DMS 273 (cell line): ENCODE data around the gene P3H1.

ENCODE experiments used
- DNase-seq: peaks from one replicate; lab custom pipeline; 2025; ENCODE audit not compliant: unreplicated experiment; lab: John Stamatoyannopoulos, UW

Gene P3H1

DNA sequence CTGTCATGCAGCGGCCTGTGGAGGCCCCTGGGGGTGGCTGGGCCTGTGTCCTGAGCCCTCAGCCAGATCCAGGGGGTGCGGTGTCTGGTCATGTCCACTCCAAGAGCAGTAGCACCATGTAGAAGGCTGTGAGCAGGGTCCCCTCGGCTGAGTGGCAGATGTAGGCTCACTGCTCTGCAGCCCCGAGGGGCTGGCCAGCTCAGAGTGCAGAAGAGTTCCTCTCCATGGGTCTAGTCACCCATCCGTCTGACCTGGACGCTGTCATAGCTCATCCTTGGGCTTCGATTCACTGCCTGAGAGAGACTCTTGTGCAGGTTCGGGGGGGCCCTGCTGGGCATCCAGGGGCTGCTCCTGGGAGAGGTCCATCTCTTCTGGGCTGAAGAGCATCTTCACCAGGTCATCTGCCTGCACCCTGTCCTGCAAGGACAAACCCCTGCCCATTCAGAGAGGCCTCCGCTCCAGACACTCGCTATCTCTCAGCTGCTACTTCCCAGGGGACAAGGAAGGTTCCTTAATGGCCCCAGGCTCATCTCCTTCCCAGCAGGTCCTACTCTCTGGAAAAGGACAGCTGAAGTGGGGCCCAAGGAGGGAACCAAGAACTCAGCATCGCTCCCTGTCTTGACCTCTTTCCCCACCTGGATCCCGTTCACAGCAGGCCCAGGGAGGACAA lies 20.3 kb downstream of the P3H1 start:
- DNase-seq, result no peak

DNA sequence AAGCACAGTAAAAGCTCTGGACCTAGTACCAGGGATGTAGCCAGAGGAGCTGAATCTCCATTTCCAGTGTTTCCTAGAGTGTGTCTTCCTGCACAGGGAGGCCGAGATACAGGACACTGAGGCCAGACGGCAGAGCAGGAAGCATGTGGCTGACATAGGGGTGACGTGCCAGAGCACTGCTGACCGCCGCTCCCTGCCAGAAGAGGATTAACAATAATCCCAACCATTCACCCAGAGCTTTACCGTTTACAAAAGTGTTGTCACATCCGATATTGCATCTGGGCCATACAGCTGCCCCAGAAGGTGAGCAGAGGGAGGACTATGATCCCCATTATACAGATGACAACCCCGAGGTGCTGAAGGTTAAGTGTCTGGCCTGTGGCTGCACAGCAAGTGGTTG lies 21.0 kb downstream of the P3H1 start:
- no peak for DNase-seq

- no peak for DNase-seq
These were observed 22.7 kb downstream of the P3H1 start for GRCh38 chr1:42744148-42744413.

GRCh38 chr1:42743317-42744147 lies 23.3 kb downstream of the P3H1 start:
- DNase-seq, result peak; percentile 49

GRCh38 chr1:42742617-42743316 lies 24.1 kb downstream of the P3H1 start:
- DNase-seq, result no peak

GRCh38 chr1:42742141-42742540 lies 24.7 kb downstream of the P3H1 start:
- DNase-seq, result no peak

DNA sequence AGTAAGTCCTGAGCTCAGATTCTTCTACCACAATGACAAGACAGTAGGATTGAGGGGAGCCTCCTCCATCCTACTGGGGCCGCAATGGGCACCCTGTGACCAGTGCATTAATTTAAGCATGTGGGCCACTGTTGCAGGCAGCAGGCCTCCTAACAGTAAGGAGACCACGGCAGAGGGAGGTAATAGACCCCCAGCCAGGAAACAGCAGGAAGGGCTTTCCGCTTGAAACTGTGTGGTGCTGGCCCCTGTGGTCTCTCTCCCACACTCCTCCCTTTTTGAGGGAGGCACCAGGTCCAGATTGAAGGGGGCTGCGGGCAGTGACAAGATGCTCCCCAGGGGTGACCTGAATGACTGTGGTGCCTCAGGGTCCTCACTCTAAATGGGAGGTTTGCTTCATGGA lies 25.1 kb downstream of the P3H1 start:
- no peak for DNase-seq

DNA sequence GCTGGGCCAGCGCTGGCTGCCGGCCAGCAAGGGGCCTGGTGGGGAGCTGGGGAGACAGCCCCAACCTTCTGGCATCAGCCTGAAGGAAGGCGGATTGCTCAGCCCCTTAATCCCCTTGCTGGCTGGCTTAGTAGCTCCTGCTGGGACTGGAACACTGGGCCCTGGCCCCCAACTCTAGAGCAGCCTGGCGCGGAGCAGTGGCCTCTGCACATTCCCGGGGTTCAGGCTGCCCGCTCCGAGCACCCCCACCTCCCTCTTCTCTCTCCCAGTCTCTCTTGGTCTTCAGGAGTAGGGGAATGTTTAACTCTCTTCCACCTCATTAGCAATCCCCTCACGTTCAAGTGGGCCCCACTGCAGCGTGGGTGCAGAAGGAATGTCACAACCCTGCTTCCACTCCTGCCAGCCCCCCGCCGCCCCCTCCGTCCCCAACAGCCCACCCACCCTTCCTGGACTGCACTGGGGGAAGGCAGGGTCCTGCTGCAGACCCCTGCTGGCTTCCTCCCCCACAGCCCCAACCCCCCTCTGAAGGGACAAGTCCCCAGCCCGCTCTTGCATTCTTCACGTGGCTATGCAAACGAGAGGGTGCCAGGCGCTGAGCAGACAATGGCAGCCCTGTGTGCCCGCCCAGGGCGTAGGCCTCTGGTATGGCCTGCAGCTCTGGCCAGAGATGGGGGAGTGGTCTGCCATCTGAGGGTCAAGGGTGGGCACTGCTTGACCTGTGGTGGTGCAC lies 25.8 kb downstream of the P3H1 start:
- no peak for DNase-seq

GRCh38 chr1:42739753-42740700 lies 26.8 kb downstream of the P3H1 start, which contains the start of gene CLDN19:
Gene CLDN19, minus strand, starts transcription at chr1:42740236. Its CDS starts 173 bp downstream, at chr1:42740063.
- no peak for DNase-seq

GRCh38 chr1:42738678-42739226 lies 28.1 kb downstream of the P3H1 start:
- DNase-seq, result no peak

DNA sequence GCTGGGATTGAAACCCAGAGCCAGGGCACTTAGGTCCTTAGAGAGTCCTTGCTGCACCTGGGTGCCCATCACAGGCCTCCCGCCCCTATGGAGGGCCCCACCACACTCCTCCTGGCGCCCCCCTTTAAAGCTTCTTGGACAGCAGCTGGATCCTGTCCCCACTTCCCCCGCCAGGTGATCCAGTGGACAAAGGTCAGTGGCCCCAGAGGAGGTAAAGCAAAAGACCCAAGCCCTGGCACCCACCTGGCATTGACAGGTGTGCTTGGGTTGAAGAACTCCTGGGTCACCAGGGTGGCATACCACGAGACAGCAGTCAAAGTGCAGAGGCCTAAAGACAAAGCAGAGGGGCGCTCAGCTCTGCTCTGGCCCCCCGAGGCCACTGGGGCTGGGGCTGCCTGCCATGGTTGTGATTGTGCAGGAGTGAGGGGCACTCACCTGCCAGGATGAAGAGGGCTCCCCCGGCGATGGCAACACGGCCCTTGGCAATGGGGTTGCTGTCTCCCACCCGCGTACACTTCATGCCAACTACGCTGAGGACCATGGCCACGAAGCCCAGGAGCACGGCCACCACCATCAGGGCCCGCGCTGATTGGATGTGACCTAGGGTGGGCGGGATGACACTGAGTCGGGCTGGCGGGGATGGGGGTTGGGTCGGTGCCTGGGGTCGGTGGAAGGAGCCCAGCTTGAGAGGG lies 28.7 kb downstream of the P3H1 start:
- no peak for DNase-seq

DNA sequence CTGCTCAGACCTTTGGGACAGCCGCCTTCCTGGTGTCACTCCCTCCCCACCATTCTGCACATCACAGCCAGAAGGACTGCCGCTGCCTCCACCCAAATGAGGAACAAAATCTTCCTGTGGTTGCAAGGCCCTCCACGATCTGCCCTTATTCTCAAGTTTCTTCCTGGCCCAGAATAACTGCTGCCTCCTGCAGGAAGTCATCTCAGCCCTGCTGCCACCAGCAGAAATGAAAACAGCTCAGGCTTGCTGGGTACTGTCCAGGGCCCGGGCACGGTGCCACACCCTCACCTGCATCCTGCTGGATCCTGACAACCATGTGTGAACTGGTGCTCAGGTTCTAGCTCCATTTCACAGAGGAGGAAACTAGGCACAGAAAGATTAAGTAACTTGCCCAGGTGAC lies 29.6 kb downstream of the P3H1 start:
- DNase-seq, result no peak

GRCh38 chr1:42736571-42737200 lies 30.1 kb downstream of the P3H1 start:
- DNase-seq, result no peak

DNA sequence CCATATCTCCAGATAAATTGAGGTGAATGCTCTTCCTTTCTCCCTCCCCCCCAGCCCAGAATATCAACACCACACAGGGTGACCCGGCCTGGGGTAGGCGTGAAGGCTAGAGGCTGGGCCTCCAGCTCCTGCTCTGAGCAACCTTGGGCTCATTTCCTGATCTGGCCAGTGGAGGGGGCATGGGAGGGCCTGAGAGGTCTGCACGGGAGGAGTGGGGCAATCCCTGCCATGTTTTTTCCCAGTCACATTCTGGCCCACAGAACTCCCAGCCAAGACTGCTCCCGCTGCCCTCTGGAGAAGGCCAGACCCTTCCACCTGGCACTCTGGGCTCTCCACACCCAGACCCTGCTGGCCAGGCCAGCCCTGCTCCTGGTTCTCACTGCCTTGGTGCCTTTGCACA lies 30.7 kb downstream of the P3H1 start:
- peak; percentile 66 for DNase-seq

DNA sequence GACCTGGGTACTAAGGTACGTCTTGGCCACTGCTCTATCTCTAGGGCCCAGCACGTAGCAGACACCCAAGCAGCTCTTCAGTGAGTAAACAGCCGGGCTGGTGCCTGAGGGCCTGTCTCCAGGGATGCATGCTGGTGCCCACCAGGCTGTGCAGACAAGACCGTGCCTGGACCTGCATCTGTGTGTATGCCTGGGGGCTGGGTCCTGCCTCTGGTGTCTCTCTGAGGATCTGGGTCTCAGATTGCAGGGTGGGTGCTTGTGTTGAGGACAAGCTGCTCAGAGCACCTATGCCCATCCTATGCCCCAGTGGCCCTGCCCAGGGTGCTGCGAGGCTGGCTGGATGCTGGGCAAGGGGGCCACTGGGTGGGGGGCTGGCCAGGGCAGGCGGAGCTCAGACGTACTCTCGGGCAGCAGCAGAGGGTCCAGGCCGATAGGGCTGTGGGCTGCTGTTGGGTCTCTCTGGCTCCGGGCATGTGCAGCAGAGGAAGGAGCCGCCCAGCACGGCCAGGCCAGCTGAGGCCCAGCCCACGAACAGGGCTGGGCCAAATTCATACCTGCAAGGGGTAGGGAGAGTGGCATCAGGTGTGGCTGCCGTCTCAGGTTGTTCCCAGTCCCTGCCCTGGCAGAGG lies 31.2 kb downstream of the P3H1 start:
- DNase-seq, result peak; percentile 41

DNA sequence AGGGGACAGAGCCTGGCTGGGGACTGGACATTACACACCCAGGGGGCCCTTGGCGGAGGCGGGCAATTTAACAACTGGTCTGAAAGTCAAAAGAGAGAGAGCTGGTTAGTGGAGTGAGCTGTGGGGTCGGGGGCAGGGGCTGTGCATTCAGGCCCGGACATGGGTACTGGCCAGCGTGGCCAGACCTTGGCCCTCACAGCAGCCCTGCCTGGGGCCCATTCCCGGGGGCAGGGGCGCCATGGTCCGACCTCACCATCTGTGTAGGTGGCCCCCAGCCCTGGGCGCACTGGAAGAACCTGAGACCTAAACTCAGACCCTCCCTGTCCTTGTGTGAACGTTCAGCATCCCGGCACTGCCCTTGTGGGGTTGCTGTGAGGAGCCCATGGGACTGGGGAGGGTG lies 31.8 kb downstream of the P3H1 start:
- DNase-seq, result no peak

DNA sequence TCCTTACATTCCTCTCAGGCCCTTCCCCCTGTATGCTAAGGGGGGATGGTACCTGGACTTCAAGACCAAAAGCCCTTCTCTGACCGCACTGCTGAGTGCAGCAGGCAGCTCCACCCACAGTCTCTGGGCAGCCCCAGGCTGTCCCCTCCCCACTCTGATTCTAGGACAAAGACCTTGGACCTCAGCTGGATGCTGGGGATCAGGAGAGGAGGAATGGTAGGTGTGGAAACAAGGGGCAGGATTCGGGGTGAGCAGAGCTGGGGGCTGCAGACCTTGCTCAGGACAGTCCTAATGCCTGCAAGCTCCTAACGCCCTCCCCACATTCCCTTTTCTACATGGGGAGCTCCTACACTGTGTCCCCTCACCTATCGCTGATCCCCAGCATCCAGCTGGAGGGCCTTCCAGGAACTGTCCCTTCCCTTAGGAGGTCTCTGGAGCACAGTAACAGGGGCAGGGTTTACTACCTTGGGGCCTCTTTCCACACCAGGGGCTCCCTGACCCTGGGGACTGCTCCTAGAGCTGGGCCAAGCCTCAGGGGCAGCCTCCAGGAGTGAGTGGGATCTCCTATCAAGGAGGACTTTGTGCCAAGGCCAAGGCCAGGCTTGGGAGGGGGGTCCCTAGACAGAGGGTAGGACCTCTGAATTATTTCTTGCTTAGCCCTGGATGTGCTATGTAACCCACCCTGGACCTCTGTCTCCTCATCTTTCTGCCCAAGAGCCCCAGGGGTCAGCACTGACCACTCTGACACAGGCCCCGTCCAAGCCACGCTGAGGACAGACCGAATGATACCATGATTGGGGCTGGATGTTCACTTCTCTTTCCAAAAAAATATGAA lies 32.4 kb downstream of the P3H1 start:
- no peak for DNase-seq
